Activated gamma-delta T cell treated with anti-CD3 and anti-CD28 coated beads, Interleukin-2, amount 50 U/mL, for 16 hours (primary cell): ENCODE data around the gene MFSD2A.
"Not testable (repeated sequence)": the region's sequence is repeated elsewhere in the genome, so short reads cannot be mapped to it uniquely, and the experiment has no call there.

Source experiments
- DNase-seq: peaks from one replicate; pipeline ENCODE4 v3.0.0-alpha.2; 2020; ENCODE audit warnings: low read depth

MFSD2A gene

DNA sequence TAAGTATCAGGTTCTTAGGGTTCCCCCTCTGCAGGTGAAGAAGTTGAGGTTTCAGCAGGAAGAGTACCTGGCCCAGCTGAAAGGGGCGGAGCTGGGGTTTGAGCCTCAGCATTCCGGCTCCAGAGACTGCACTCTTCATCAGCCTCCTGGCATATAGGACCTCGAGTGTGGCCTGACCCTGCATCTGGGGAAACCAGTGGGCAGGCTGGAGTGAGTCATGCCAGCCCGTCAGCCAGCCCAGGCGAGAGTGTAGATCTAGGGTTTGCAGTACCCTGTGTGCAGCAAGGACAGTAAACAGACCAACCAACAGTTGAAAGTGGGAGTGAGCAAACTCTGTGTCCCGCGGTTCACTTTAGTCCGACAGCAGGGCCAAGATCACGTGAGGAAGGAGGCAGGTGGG, 14.1 kb downstream of the MFSD2A start:
- no peak for DNase-seq

DNA sequence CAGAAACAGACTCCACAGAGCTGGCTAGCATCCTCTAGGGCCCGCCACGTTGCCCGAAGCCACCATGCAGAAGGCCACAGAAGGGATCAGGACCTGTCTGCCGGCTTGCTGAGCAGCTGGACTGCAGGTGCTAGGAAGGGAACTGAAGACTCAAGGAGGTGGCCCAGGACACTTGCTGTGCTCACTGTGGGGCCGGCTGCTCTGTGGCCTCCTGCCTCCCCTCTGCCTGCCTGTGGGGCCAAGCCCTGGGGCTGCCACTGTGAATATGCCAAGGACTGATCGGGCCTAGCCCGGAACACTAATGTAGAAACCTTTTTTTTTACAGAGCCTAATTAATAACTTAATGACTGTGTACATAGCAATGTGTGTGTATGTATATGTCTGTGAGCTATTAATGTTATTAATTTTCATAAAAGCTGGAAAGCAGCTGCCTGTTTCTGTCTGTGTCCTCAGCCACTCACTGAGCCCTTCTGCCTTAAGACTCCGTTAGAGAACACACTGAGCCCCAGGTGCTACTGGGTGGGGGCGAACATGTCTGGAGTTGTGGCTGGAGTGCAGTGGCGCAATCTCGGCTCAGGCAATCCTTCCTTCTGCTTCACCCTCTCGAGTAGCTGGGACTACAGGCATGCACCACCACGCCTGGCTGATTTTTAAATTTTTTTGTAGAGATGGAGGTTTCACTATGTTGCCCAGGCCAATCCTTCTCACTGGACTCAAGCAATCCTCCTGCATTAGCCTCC, 14.8 kb downstream of the MFSD2A start:
- DNase-seq, result no peak

DNA sequence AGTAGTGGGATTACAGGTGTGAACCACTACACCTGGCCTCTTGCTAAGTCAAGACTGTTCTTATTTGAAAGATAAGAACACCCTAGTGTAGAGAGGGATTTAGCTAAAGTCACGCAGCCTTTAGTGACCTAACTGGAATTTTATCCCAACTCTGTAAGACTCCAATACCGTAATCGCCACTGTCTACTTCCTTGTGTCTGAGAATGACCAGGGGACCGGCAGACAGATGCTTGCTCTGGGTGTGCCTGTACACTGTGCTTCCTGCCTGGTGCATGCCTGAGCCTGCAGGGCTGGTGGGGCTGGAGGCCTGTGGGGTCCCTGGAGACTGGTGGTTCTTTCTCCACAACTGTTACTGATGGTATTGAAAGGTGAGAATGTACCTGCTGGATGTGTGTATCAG, 15.3 kb downstream of the MFSD2A start:
- no peak for DNase-seq

DNA sequence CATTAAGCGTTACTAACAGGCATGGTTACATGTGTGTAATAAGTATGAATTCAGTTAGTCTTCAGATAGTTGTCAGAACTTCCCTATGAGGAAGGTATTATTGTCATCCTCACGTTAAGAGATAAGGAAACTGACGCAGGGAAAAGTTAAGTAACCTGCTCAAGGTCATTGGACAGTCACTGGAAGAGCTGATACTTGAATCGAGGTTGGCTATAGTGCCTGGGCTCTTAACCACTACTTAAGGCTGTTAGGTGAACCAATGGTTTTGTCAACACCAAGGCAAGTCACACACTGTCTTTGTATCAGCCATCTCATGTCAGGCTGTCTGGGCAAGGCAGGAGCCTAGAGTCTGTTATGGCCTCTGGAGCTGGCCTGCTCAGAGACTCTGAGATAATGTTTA, 16.2 kb downstream of the MFSD2A start:
- DNase-seq, result no peak

DNA sequence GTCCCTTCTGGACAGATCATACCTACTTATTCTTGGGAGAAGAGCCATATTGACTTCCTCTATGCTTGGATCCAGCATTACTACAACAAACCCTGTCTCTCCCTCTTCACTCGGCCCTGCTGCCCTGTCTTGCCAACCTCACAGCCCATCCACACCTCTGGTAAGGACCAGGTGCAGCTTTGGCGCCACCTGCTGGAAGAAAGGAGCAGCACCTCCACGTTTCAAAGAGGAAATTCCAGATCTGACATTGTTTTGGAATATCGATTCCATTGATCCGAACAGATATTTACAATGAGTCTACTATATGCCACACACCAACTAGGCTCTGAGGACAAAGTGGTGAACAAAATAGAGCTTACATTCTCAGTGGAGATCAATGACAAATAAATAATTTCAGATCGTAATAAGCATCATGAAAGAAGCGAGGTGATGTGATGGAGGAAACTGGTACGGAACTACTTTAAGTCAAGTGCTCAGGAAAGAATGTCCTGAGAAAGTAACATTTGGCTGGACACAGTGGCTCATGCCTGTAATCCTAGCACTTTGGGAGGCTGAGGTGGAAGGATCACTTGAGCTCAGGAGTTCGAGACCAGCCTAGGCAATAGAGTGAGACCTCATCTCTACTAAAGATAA, 18.7 kb downstream of the MFSD2A start:
- DNase-seq, result peak; percentile 60

DNA sequence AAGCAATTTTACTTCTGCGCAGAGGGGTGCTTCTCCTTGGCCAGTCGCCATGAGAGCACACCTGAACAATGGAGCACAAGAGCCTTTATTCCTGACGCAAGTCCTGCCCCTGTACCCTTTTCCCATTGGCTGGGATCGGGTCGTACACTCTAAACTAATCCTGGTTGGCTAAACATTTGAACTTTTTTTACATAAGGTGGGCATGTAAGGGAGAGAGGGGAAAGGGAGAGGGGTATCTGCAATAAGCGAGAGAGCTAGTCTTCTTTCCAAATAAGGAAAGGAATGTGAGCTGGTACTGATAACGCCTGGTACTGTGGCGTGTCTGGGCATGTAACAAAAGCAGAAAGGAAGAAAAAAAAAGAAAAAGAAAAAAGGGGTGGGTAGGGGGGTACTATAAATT, 21.8 kb downstream of the MFSD2A start:
- DNase-seq, result no peak

DNA sequence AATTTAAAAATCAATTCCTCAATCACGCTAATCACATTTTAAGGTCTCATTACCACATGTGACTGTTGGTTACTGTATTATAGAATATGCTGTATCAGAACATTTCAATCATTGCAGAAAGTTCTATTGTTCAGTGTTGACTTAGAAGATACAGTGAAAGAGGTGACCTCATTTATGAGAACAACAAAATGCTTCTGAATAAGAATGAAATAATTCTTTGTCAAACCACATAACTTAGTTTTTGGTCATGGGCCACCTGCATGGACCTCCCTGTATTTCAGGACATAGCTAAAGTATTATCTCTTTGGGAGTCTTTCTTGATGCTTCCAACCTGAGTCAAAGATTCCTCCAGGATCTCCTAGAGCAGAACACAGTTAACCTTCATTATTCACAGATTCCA, 22.3 kb downstream of the MFSD2A start:
- DNase-seq, result no peak

DNA sequence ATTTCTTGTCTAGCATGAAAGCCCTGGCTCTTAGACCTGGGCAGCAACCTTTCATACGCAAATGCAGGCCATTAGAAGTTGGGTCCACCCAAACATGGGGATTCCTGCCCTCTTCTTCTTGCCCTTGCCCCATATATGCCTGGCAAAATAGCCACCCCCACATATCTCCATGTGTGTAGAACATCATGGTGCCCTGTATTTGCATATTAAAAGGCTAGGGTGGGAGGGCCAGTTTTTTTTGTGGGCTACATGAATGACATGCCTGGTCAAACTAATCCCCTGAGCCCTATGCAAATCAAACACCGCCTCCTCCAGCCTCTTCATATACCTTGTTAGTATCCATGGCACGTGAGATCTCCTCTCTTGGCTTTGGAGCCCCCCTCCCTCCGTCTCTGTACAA, 24.7 kb downstream of the MFSD2A start:
- no peak for DNase-seq

DNA sequence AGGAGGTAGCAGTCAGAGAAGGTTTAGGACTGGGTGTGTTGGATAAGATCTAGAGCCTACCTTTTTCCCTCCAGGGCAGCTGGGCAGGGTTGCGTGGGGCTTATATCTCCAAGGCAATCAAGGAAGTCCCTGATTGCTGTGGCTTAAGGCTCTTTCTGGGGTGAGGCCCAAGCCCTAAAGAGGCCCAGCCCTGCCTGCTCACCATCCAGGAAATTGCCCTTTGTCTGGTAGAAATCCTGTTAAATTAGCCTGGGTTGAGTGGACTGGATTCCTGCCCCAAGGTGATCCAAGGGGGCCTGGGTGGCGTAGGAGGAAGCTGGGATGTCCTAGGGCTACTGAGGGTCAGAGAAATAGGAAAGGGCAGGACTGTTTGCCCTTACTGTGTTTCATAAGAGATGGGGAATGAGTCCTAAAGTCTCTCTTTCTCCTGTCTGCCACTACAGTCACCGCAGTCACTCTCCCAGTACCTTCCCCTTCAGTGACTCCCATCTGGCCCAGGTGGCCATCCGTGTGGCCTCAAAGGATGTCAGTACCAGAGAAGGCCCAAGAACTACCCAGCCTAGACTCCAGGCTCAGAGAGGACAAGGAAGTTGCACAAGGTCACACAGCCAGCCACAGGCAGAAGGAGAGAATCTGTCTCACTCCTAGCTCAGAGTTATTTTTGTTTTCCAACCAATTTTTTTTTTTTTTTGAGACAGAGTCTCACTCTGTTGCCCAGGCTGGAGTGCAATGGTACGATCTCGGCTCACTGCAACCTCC, 25.8 kb downstream of the MFSD2A start:
- no peak for DNase-seq

DNA sequence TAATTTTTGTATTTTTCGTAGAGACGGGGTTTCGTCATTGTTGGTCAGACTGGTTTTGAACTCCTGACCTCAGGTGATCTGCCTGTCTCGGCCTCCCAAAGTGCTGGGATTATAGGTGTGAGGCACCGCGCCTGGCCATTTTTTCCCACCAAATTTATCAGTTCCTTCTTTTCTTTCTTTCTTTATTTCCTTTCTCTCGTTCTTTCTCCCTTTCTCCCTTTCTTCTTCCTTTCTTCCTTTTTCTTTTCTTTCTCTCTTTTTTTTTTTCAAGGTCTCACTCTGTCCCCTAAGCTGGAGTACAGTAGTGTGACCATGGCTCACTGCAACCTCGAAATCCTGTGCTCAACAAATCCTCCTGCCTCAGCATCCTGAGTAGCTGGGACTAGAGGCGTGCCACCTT, 26.4 kb downstream of the MFSD2A start:
- no peak for DNase-seq

DNA sequence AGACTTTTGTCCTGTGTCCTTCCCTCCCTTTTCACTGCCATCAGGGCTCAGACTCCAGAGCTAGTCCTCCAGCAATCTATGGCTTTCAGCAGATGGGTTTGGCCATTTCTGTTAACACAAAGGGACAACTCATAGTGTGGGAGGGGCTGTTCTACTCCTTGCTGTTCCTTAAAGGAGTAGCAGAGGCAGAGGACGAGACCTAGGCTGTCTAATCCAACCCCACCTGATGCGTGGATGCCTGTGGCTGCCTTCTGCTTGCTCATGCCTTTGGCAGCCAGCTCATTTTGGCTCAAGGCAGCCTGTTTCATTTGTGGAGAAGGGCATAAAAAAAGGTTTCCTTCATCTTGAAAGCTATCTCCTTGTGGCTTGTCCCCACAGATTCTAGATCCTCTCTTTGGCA, 27.0 kb downstream of the MFSD2A start:
- DNase-seq, result no peak

DNA sequence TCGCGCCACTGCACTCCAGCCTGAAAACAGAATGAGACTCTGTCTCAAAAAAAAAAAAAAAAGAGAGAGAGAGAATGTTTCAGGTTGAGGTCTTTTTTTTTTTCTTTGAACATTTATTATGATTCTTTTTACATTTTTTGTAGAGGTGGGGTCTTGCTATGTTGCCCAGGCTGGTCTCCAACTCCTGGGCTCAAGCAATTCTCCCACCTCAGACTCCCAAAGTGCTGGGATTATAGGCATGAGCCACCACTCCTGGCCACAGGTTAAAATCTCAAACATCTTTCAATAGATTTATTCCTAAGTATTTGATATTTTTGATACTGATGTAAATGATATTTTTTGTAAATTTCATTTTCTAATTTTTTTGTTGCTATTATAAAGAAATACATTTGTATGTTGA, 29.5 kb downstream of the MFSD2A start:
- DNase-seq, result not testable (repeated sequence)

DNA sequence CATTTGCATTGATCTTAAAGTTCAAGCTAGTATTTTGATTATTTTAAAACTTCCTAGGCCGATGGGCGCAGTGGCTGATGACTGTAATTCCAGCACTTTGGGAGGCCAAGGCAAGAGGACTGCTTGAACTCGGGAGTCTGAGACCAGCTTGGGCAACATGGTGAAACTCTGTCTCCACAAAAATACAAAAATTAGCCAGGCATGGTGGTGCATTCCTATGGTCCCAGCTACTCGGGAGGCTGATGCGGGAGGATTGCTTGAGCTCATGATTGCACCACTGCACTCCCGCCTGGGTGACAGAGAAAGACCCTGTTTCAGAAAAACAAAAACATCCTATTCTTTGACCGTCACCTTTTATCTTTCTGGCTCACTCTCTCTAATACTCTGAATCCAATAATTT, 30.0 kb downstream of the MFSD2A start:
- DNase-seq, result no peak

DNA sequence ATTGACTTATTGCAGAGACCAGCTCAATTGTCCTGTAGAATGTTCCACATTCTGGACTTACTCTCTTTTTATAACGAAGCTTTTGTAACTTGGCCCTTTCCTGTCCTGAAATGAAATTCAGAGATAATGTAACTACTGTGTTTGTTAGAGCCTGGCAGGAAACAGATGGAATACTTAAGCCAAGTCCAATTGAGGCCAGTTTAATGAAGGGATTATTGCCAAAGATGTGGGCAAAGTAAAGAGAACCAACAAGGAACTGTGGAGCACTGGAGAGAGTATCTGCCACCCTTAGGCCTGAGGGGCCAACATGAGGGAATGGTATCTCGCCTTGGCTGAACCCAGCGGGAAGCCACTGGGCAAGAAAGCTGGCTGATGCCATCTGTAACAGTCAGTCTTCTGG, 32.9 kb downstream of the MFSD2A start:
- DNase-seq, result no peak

DNA sequence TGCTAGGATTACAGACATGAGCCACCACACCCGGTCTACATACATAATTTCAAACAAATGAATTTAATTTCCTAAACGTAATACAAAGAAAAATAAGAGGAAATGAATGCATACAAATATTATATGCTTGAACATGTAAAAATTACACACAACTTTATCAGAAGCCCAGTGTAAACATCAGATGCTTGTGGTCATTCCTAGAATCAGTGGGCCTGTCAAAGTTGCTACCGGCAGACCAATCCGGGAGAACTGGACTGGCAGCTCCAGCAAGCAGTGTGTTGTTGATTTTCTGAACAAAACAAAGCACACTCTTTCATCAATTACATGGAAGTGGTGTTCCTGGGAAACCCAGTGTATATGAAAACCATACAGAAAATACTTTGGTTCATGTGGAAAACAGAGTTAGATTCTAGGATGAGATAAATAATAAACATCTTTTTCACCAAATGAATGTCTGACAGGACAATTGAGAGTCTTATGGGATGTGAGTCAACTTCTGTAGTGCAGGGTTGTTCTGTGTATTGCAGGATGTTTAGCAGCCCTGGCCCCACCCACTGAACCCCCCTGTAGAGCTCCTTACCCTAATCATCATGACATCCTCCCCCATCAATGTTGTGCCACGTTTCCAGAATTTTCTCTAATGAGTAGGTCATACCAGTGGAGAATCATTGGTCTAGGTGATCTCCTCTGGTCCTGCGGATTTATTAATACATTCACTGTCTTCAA, 33.8 kb downstream of the MFSD2A start:
- no peak for DNase-seq

DNA sequence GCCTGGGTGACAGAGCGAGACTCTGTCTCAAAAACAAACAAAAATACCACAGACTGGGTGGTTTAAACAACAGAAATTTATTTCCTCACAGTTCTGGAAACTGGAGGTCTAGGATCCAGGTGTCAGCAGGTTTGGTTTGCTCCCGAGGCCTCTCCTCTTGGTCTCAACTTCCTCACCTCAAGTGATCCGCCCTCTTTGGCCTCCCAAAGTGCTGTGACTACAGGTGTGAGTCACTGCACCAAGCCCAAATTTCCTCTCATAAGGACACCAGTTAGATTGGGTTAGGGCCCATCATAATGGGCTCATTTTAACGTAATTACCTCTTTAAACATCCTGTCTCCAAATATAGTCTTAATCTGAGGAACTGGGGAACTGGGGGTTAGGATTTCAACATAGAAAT, 35.5 kb downstream of the MFSD2A start:
- no peak for DNase-seq

DNA sequence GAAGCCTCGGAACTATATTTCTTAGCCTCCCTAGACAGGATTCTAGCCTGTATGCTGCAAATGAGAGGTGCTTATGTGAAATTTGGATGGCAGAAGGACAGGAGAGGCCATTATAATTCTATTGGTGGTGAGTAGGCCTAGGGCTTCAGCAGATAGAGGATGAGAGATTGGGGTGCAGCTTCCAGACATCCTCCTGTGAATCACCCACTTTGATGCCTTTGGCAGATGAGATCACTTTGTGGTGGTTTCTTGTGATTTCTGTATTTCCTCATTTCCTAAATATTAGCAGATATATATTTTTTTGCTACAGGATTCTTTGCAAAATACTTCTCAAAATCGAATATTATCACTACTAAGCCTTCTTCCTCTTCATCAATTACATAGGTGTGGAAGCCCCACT, 37.3 kb downstream of the MFSD2A start:
- DNase-seq, result no peak

DNA sequence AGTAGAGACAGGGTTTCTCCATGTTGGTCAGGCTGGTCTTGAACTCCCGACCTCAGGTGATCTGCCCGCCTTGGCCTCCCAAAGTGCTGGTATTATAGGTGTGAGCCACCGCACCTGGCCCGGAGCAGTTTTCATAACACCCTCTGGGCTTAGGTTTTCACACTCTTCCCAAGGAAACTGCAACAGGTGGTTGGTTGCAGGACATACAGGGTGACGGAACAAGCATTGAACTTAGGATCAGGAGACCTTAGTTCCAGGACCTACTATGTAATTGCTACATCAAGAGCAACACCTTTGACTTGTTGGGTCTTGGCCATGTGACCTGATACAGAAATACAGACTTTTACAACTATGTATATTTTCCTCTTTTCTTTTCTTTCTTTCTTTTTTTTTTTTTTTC, 37.9 kb downstream of the MFSD2A start:
- DNase-seq, result no peak

DNA sequence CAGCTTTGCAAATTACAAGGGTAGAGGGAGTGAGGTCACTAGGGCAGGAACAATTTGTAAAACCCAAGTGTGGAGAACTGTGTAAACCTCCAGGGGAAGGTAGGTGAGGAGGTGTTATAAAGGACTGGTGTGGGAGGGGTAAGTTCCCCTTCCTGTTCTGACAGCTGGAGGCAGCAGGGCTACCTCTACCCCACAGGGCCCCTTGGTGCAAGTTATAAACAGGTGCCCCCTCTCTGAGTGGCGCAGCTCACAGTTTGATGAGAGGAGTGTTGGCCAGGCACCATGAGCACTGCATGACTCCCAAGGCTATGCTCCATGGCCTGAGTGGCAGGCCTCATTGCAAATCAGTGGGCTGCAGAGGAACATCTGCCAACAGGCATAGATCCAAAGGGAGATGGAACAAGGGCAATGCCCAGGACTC, 41.0 kb downstream of the MFSD2A start:
- DNase-seq, result peak; percentile 2

DNA sequence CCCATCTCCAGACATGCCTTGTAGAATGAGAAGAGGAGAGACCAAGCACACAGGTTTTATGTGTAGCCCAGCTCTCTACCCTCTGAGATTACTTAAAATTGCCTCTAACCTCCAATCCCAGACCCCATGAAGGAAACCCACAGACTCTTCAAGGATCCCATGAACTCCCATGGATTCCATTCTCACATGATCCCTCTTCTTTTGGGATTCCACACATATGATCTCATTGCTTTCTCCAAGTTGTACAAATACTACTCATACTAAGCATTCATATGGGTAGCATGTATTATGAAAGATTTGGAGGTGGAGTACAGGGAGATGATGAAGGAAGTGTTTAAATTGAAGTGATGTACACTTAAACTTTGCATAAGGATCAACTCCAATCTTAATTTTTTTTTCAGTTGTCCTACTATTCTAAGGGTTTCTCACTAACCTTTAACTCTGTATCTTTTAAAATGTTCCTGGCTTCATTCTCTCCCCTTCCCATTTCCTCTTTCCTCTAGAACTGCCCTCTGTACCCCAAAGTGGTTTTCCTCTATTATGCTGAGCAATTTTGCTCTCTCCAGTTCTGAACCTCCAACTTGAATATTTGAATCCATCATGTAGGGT, 41.6 kb downstream of the MFSD2A start:
- DNase-seq, result no peak

DNA sequence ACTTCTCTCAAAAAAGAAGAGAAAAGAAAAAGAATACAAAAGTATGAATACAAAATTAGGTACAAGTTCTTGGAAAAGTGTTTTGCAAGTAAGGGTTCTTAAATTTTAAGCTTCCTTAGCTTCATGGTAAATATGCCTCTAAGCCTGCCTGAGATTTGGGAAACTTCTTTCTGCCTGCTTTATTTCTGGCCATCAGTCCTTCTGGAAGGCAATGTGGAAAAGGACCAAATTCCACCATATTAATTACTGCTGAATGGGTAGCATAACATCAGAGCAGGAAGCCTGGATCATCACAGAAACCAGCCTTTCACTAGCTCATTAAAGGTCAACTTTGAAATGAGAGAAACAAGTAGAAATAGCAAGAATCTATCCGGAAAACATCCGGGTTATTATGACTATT, 46.5 kb downstream of the MFSD2A start:
- no peak for DNase-seq
